Lower leg skin (tissue), 4 donors: ENCODE measurements around the gene ABHD17A. TPM values are rescaled to one million over a fixed set of nuclear protein-coding genes. Genes with fewer than 3 reads are reported as not detected.

Experiments used
- DNase-seq, 2 donors: peaks; one replicate each; pipeline ENCODE4 v3.0.0-alpha.2; 2019; ENCODE audit warnings: low spot score in 2 of 2
- H3K4me3 ChIP-seq: fragments of 200-600 bp; sonication (generic); 2 replicates; pipeline ENCODE4 v1.5.1; 2017; ENCODE audit warnings: mild to moderate bottlenecking, low read depth; ENCODE audit not compliant: poor library complexity, severe bottlenecking
- POLR2A ChIP-seq, 2 donors: fragments of 450-650 bp; IDR thresholded peaks; one replicate each; pipeline ENCODE4 v1.6.1; 2016 to 2017; ENCODE audit warnings: antibody characterized with exemption in 2 of 2, mild to moderate bottlenecking in 1 of 2, moderate library complexity in 1 of 2
- WGBS, 2 donors: methylation state at CpG; one replicate each; pipeline ENCODE4 v1.1.5; 2018; 5-methylcytosine and 5-hydroxymethylcytosine counted together
- intact Hi-C: fragments of 100-400 bp; cut with DNase I; formaldehyde crosslinking; loops from one replicate; pipeline ENCODE4 v1.15.0; 2023; ENCODE audit warnings: low total_unique reads
- total RNA-seq, 4 donors: library from RNA; depleted of rRNA; stranded (reverse); fragments of >200 nt; gene quantifications; one replicate each; pipeline ENCODE4 v1.1.0, GENCODE V29; 2016
- TF ChIP-seq, protein P1 (sequence below), 3 donors: fragments of 450-650 bp; IDR thresholded peaks; one replicate each; pipeline ENCODE4 v1.5.1; 2016; ENCODE audit warnings: antibody characterized with exemption in 3 of 3, mild to moderate bottlenecking in 3 of 3, moderate library complexity in 2 of 3

The ABHD17A gene
- total RNA-seq, 4 donors from 2014 or later = 154 to 201 (median 186) TPM

- WGBS, 2 donors = 63 to 65% methylated on average over 20 to 23 of the region's 23 CpGs
Observed at GRCh38 chr19:1913781-1914577, 28.7 kb upstream of the ABHD17A start.

DNA sequence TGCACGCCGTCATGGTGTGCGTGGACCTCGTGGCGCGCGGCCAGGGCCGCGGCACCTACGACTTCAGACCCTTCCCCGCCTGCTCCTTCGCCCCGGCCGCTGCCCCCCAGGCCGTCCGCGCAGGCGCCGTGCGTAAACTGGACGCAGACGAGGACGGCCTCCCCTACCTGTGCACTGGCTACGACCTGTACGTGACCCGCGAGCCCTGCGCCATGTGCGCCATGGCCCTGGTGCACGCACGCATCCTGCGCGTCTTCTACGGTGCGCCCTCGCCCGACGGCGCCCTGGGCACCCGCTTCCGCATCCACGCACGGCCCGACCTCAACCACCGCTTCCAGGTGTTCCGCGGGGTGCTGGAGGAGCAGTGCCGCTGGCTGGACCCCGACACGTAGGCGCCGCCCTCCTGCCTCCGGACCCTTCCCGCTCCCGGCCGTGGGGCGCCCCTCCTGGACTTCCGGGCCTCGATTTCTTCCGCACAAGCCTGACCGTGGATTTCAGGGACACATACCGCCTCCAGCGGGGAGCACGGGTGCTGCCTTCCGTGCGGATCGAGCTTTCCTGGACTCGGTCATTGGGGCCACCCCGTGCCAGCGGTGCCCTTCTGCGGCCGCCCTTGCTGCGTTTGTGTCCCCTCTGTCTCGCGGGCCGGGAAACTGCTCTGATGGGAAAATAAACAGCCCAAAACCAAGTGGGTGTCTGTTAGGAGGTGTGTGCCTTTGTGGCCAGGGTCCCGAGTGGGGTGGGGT lies 27.6 kb upstream of the ABHD17A start:
- no peak for DNase-seq
- intact Hi-C loops = no loop called here
- no peak overlapping the region for H3K4me3 ChIP-seq
- WGBS, 2 donors = 94 to 97% methylated on average over 70 to 76 of the region's 77 CpGs
- TF ChIP-seq POLR2A (IDR thresholded peaks at IDR 0.05) = no peak
- TF ChIP-seq, protein P1, sequence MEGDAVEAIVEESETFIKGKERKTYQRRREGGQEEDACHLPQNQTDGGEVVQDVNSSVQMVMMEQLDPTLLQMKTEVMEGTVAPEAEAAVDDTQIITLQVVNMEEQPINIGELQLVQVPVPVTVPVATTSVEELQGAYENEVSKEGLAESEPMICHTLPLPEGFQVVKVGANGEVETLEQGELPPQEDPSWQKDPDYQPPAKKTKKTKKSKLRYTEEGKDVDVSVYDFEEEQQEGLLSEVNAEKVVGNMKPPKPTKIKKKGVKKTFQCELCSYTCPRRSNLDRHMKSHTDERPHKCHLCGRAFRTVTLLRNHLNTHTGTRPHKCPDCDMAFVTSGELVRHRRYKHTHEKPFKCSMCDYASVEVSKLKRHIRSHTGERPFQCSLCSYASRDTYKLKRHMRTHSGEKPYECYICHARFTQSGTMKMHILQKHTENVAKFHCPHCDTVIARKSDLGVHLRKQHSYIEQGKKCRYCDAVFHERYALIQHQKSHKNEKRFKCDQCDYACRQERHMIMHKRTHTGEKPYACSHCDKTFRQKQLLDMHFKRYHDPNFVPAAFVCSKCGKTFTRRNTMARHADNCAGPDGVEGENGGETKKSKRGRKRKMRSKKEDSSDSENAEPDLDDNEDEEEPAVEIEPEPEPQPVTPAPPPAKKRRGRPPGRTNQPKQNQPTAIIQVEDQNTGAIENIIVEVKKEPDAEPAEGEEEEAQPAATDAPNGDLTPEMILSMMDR (IDR thresholded peaks at IDR 0.05) = no peak

More at GRCh38 chr19:1913781-1914577, 28.7 kb upstream of the ABHD17A start:
- TF ChIP-seq, protein P1 (IDR thresholded peaks at IDR 0.05) = no peak
- DNase-seq = no peak
- intact Hi-C loops = no loop called here
- no peak overlapping the region for H3K4me3 ChIP-seq

DNA sequence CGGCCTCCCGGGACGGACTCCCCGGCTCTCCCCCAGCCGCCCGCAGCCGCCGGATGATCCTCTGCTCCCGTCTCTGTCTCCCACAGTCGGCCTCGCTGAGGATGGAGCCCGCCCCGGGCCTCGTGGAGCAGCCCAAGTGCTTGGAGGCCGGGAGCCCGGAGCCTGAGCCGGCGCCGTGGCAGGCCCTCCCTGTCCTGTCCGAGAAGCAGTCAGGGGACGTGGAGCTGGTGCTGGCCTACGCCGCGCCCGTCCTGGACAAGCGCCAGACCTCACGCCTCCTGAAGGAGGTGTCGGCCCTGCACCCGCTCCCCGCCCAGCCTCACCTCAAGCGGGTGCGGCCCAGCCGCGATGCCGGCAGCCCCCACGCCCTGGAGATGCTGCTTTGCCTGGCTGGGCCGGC lies 26.7 kb upstream of the ABHD17A start:
- no peak for DNase-seq
- TF ChIP-seq, protein P1 (IDR thresholded peaks at IDR 0.05) = no peak
- no peak for TF ChIP-seq POLR2A (IDR thresholded peaks at IDR 0.05)
- WGBS, 2 donors = 71 to 73% methylated on average over 3 to 33 of the region's 37 CpGs
- no peak overlapping the region for H3K4me3 ChIP-seq
- intact Hi-C loops = no loop called here

DNA sequence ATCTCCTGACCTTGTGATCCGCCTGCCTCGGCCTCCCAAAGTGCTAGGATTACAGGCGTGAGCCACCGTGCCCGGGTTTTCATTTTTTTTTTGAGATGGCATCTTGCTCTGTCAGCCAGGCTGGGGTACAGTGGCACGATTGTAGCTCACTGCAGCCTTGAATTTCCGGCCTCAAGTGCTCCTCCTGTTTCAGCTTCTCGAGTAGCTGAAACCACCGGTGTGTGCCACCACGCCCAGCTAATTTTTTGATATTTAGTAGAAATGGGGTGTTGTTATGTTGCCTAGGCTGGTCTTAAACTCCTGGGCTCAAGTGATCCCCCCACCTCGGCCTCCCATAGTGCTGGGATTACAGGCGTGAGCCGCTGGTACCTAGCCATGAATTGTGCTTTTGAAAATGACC lies 25.8 kb upstream of the ABHD17A start:
- TF ChIP-seq, protein P1 (IDR thresholded peaks at IDR 0.05) = no peak
- no peak for TF ChIP-seq POLR2A (IDR thresholded peaks at IDR 0.05)
- 83 to 86% methylated on average over 13 of the region's 13 CpGs for WGBS, 2 donors
- no peak for DNase-seq
- no peak overlapping the region for H3K4me3 ChIP-seq
- intact Hi-C loops = no loop called here

GRCh38 chr19:1910177-1910576 lies 24.9 kb upstream of the ABHD17A start:
- no peak for DNase-seq
- intact Hi-C loops = no loop called here
- WGBS, 2 donors = 68 to 81% methylated on average over 10 of the region's 10 CpGs
- no peak overlapping the region for H3K4me3 ChIP-seq
- TF ChIP-seq POLR2A (IDR thresholded peaks at IDR 0.05) = no peak
- TF ChIP-seq, protein P1 (IDR thresholded peaks at IDR 0.05) = no peak
